NCI-H1092 (cell line): ENCODE data around the gene GNA15.
"Not testable (repeated sequence)": the region's sequence is repeated elsewhere in the genome, so short reads cannot be mapped to it uniquely, and the experiment has no call there.

Experiments used
- DNase-seq: peaks from one replicate; lab custom pipeline; 2025; lab: John Stamatoyannopoulos, UW

GNA15 gene

DNA sequence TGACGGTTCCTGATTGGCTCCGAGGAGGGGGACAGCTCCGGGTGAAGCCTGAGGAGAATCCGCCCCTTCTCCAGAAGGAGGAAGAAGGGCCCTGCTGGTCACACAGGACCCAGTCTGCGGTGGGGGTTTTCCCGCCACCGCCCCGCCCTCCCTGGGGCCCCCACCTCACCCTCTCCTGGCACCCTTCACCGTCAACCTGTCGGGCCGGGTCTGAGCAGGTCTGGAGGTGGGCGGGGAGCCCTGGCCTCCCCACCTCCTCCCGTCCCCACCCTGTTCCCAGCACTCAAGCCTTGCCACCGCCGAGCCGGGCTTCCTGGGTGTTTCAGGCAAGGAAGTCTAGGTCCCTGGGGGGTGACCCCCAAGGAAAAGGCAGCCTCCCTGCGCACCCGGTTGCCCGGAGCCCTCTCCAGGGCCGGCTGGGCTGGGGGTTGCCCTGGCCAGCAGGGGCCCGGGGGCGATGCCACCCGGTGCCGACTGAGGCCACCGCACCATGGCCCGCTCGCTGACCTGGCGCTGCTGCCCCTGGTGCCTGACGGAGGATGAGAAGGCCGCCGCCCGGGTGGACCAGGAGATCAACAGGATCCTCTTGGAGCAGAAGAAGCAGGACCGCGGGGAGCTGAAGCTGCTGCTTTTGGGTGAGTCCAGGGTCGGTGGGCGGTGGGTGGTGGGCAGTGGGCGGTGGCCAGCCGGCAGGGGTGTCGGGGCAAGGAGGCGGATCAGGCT is at the start of gene GNA15:
TSS of gene GNA15 (plus strand) at position 73 of the 723 bp plus-strand sequence. CDS start at position 491, 418 bp downstream.
- no peak for DNase-seq

- no peak for DNase-seq
These were observed 48.1 kb upstream of the GNA15 start for GRCh38 chr19:3087769-3088168.

DNA sequence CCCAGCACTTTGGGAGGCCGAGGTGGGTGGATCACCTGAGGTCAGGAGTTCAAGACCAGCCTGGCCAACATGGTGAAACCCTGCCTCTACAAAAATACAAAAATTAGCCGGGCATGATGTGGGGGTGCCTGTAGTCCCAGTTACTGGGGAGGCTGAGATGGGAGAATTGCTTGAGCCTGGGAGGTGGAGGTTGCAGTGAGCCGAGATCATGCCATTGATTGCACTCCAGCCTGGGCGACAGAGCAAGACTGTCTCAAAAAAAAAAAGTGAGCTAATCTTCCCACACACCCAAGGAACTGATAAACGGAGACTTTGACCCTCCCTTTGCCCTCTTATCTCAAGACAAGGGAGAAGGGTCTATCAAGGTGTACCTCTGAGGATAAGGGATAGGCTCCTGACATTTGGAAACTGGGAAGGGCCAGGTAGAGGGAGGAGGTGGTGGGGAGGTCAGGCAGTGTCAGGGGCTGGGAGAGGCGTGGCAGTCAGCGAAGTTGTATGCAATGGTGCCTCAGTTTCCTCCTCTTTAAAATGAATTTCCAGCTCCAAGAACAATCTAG is 46.5 kb upstream of the GNA15 start:
- not testable (repeated sequence) for DNase-seq

GRCh38 chr19:3094601-3095440 is 41.0 kb upstream of the GNA15 start:
- DNase-seq = no peak

- DNase-seq = no peak
These were observed 40.2 kb upstream of the GNA15 start for GRCh38 chr19:3095441-3096191.

DNA sequence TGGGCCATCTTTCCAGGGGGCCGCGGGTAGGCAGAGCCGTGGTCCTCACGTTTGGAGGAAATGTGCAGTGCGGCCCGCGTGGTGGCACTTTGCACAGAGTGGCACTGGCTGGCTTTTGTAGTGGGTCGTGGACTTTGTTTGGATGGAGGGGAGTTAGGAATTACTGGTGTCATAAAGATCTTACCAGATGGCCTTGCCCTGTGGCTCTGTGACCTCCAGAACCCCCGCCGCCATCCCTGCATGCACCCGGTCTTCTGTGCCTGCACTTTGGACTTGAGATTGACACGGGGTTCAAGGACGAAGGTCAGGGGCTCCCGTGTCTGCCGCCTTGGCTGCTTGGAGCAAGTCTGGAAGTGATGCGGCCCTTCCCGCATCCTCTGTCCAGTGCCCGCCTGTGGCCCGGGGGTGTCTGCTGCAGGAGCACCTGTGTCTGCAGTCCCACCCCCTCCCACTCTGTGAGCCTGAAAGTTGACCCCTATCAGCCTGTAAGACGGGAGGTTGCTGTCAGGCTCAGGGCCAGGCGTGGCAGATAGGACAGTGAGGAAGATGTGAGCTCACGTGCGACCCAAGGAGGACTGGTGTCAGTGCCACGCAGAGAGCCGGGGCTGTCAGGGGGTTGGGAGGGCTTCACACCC is 39.4 kb upstream of the GNA15 start:
- DNase-seq = no peak

DNA sequence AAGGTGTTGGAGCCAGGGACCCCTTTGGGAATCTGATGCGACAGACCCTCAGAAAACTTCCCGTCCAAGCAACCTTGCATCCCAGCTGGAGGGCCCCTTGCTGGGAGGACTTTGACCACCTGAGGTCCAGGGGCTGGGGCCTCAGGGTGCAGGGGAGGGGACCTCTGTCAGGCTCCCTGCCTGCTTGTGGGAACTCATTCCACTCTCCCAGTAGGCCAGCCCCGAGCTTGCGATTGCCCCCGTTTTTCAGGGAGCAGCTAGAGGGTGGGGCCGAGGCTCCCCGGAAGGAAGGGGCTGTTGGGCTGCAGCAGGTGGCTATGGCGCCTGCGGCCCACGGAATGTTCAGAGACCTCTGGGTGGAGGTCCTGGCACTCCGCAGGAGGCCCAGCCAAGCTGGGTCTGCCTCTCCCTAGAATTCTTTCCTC is 38.9 kb upstream of the GNA15 start:
- DNase-seq = no peak

- DNase-seq = no peak
These were observed 38.4 kb upstream of the GNA15 start for GRCh38 chr19:3097442-3097871.

DNA sequence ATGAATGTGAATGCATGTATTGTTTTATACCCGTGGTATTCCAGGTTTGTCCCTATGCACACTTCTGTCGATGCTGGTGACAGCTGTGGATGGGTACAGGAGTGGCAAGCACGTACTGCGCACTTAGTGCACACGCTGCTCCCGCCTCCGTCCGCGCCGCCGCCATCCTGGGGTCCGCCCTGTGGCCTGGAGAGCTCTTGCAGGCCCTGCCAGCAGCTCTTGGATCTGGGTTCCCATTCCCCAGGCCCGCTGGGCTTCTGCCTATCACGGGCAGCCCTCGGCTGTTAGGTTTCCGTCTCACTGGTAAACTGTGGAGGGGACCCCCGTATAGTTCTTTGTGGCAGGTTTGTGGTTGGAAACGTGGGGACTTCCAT is 37.7 kb upstream of the GNA15 start:
- no peak for DNase-seq

DNA sequence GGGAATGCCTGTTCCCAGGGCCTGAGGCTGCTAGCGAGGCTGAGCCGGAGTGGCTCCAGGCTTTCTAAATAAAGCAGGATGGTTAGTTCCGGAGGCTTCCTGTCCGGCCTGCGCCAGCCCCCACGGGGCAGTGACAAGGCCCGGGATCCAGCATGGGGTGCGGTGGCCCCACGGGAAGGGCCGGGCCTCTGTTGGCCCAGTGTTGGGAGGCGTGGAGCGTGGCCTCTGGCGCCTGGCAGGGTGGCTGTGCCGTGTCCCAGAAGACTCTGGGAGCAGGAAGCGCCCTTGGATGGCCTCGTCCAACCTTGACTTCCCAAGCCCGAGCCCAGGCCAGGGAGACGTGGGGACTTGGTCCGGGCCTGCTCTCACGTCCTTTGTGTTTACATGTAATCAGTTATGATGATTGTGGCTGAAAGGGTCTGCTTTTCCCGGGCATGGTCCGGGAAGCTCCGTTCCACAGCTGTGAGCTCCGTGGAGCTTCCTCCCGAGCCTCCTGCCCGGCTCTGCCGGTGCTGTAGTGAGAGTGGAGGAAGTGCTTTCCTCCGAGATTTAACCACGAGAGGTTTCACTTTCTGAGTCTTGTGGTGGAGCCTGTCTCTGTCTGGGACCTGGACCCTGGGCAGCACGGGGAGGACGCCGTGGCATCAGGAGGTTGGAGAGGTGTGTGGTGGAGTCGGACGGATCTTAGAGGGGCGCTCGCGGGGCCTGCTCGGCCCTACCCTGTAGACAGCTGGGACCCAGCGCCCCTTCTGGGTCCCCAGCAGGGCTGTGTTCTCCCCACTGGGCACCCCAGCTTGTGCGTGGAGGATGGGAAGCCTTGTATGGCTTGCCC is 37.1 kb upstream of the GNA15 start:
- no peak for DNase-seq

DNA sequence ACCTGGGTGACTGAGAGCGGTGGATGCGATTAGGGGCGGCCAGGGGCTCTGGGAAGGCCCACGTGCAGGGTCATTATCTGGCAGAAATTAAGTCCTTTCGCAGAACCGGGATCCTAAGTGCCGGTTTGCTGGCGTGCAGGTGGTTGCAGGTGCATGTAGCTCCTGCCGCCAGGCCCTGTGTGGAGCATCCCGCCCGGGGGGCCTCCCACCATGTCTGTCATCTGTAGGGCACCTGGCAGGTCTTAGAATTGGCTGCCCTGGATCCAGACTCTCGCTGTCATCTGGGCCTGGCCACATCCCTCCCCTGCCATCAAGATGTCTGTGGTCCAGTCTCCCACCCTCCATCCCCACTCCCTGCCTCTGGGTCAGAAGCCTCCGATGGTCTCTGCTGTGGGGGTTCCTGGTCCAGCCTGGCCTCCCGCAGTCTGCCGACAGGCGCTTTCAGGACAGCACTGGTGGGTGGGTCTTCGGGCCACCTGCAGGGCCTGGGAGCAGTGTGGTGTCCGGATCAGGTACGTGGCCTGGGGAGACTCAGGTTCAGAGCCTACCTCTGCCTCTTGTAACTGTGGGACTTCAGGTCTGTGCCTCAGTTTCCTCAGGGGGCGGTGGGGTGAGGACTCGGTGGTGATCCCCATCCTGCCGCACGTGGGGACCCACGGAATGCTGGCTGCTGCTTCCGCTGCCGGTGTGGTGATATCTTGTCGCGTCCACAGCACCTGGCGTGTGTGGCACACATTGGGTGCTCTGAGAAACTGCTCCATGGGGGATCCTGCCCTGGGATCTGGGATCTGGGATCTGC is 36.3 kb upstream of the GNA15 start:
- DNase-seq = no peak

GRCh38 chr19:3100331-3100730 is 35.5 kb upstream of the GNA15 start:
- no peak for DNase-seq

DNA sequence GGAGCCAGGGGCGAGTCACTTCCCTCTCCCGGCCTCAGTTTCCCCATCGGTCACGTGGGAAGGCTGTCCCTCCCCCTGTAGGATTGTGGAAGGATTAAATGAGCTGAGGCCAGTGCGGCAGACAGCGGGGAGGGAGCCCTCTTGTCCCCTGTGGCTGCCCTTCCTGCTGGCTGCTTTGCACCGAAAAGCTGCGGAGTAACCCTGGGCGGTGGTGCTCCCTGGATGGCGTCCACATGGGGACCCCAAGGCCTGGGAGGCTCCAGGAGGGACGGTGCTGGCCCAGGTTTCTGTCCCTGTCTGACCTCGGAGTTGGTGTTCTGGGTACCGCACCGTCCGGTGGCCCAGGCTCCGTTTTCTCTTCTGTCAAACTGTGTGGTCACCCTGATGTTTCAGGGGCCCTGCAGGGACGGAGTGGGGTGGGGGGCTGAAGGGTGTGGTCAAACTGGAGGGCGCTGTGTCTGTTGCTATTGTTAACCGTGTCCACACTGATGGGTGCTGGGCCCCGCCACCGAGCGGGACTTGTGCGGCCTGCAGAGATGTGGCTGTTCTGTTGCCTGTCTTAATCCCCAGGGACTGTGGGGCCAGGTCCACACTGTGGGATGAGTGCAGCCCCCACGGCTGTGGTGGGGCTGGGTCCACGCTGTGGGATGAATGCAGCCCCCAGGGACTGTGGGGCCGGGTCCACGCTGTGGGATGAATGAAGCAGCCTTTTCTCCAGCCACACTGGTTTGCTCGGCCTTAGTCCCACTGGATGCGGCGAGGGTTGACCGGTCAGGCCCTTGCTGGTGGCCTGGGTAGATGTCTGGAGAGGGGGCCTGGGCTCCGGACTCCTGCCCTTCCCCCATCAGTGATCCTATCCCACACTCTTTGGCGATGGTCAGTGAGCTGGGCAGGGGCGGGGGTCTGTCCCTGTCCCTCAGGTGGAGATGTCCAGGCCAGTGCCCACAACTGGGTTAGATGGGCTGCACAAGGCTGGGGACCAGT is 34.8 kb upstream of the GNA15 start:
- no peak for DNase-seq

DNA sequence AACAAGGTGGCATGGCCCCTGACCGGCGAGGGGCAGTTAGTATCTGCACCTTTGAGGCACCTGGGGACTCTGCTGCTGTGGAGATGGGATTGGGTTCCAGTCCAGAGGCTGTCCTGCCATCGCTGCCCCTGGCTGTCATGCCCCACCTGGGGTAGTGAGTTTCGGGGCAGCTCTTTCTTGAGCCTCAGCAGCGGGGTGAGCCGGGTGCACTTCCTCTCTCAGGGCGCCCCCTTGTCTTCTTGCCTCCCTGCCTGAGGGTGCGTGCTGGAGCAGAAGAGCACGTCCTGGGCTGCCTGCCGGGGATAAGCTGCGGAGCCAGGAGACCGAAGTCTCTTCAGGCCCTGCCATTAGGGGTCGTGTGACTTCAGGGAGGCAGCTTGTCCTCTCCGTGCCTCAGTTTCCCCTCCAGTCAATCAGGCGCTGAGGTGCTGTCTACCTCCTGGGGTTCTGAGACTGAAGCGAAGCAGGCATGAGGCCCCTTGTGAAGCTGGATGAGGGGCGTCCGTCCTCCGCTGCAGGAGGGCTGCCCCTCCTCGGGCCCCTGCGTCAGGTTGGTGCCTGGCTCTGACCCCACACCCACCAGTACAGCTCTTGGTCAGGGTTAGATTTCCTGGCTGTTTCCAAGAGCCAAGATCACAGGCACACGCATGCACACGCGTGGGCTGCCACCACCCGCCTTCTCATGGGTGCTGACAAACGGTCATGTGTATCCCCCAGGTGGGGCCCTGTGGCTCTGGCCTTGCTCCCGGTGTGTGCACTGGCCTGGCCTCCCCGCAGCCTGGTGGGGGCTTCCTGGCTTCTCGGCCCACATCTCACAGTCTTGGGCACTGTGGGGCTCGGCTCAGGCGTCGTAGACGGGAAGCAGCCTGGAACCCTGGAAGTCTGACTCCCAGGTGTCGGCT is 33.3 kb upstream of the GNA15 start:
- no peak for DNase-seq

- DNase-seq = no peak
These were observed 31.2 kb upstream of the GNA15 start for GRCh38 chr19:3104708-3104983.

DNA sequence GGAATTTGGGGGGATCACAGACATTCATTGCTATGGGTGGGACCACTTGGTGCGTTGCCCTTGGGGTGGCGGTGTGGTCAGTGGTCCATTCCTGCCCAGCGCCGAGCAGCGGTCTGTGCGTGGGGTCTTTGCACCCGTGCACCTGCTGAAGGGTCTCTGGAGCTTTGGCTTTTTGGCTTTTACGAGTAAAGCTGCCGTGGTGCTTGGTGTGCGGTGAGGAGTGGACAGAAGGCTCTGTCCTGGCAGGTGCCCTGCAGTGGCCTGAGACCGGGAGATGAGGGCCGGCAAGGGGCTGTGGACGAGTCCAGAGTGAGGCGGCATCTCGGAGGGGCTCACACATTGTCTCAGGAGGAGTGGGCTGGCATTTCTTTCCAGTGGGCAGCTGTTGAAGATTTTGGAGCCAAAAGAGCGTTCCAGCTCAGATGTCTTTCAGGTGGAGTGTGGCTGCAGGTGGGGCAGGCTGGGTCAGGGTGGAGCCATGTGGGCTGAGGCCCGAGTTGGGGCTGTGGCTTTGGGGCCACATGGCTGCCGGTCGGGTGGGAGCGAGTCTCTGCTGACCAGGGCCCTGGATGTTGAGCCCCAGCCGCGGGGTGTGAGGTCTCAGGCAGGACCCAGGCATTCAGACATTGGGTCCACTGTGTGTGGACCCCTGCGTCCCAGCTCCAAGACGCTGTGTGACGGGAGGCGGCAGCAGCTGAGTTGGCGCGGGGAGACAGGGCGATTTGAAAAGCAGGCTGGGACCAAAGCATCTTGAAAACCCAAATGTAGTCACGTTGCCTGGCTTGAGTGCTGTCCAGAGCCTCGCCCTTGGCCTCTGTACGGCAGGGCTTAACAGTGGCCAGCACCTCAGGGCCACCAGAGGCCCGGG is 30.0 kb upstream of the GNA15 start:
- no peak for DNase-seq

GRCh38 chr19:3106509-3107141 is 29.2 kb upstream of the GNA15 start:
- DNase-seq = no peak
